Peyer's patch (tissue), 4 donors: ENCODE measurements around the gene C2orf78.
"Not testable (repeated sequence)": the region's sequence is repeated elsewhere in the genome, so short reads cannot be mapped to it uniquely, and the experiment has no call there.

ENCODE experiments used
- CTCF ChIP-seq, 6 experiments: fragments of 450-650 bp in 4 of 6; fragments of 200-600 bp in 2 of 6; sonication (generic) in 1 of 6; IDR thresholded peaks; one replicate each; pipeline ENCODE4 v1.5.1; 2017 to 2019; ENCODE audit warnings: antibody characterized with exemption in 6 of 6, mild to moderate bottlenecking in 3 of 6, moderate library complexity in 1 of 6
- POLR2A ChIP-seq, 2 donors: fragments of 450-650 bp; IDR thresholded peaks; one replicate each; pipeline ENCODE4 v1.5.1; 2017; ENCODE audit warnings: antibody characterized with exemption in 2 of 2, mild to moderate bottlenecking in 2 of 2, moderate library complexity in 2 of 2

DNA sequence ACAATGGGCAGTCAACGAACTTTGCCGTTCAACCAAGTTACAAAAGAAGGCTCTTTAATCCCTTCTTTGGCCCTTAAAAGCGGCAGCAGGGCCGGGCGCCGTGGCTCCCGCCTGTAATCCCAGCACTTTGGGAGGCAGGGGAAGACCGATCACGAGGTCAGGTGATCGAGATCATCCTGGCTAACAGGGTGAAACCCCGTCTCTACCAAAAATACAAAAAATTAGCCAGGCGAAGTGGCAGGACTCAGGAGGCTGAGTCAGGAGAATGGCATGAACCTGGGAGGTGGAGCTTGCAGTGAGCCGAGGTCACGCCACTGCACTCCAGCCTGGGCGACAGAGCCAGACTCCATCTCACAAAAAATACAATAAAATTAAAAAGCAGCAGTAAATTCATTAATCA, 581 bp upstream of the C2orf78 start:
- not testable (repeated sequence) for TF ChIP-seq CTCF, POLR2A (IDR thresholded peaks at IDR 0.05)
